ENCODE data around the gene SMAD3. TPM values are rescaled to one million over a fixed set of nuclear protein-coding genes. Genes with fewer than 3 reads are reported as not detected.
A peak's percentile ranks its signal among the peaks of the same experiment; 100 is the strongest.

SMAD3 gene
- total RNA-seq, 4 donors from 2014 or later: 21.2 to 32.3 (median 24.2) TPM

- no peaks in the 10 kb centered on the region for H3K27me3 ChIP-seq
- H3K9me3 ChIP-seq: no peaks in the 10 kb centered on the region
- TF ChIP-seq POLR2AphosphoS5 (IDR thresholded peaks at IDR 0.05) (peak in 1 of 2 donors; percentile 18), CTCF (IDR thresholded peaks at IDR 0.05) (no peak), EP300 (IDR thresholded peaks at IDR 0.05) (no peak), POLR2A (IDR thresholded peaks at IDR 0.05; ENCODE audit: low read depth) (peak; percentile 12)
- no peak for DNase-seq (ENCODE audit: extremely low spot score)
- WGBS: 20% methylated on average over 14 of the region's 14 CpGs
- peak overlapping the region; percentile 65 to 79 (median 70) for H3K27ac ChIP-seq (replicated peaks in 1 of 4)
- H3K36me3 ChIP-seq: peaks cover 0 to 26% (median 10%) of the 10 kb centered on the region in 4 donors
- H3K4me3 ChIP-seq: peak overlapping the region; percentile 18 to 32 (median 25)
- peaks cover 35 to 78% (median 67%) of the 10 kb centered on the region in 4 donors for H3K4me1 ChIP-seq
- intact Hi-C loops (cut with DNase I): no loop called here
Observed at GRCh38 chr15:67097930-67098740, 32.7 kb downstream of the SMAD3 start.

- 82% methylated on average over 8 of the region's 8 CpGs for WGBS
- TF ChIP-seq EP300 (IDR thresholded peaks at IDR 0.05) (no peak), POLR2A (IDR thresholded peaks at IDR 0.05; ENCODE audit: low read depth) (no peak), POLR2AphosphoS5 (IDR thresholded peaks at IDR 0.05) (no peak)
- H3K27me3 ChIP-seq: no peaks in the 10 kb centered on the region
- DNase-seq (ENCODE audit: extremely low spot score): no peak
- no peaks in the 10 kb centered on the region for H3K9me3 ChIP-seq
- peak overlapping the region; percentile 18 to 32 (median 25) for H3K4me3 ChIP-seq
- peaks cover 0 to 19% (median 4%) of the 10 kb centered on the region in 4 donors for H3K36me3 ChIP-seq
- peak overlapping the region; percentile 65 to 79 (median 70) for H3K27ac ChIP-seq (replicated peaks in 1 of 4)
- peaks cover 35 to 78% (median 67%) of the 10 kb centered on the region in 4 donors for H3K4me1 ChIP-seq
- intact Hi-C loops (cut with DNase I): no loop called here
Observed at GRCh38 chr15:67098768-67099282, 33.4 kb downstream of the SMAD3 start.

- H3K9me3 ChIP-seq: no peaks in the 10 kb centered on the region
- H3K4me1 ChIP-seq: peaks cover 48 to 86% (median 76%) of the 10 kb centered on the region in 4 donors
- intact Hi-C loops (cut with DNase I): loop anchor here (5.0 kb wide), 1 partner anchor 33 kb away; the partner anchor contains the start of gene SMAD3
- 76% methylated on average over 5 of the region's 5 CpGs for WGBS
- DNase-seq (ENCODE audit: extremely low spot score): no peak
- TF ChIP-seq CTCF (IDR thresholded peaks at IDR 0.05) (no peak), POLR2A (IDR thresholded peaks at IDR 0.05; ENCODE audit: low read depth) (no peak), POLR2AphosphoS5 (IDR thresholded peaks at IDR 0.05) (no peak)
- peak overlapping the region in 2 of 4 donors; percentile 7 to 44 for H3K27ac ChIP-seq (replicated peaks in 1 of 4)
- peaks cover 0 to 5% (median 0%) of the 10 kb centered on the region in 4 donors for H3K36me3 ChIP-seq
- H3K27me3 ChIP-seq: no peaks in the 10 kb centered on the region
- no peak overlapping the region for H3K4me3 ChIP-seq
Observed at GRCh38 chr15:67100124-67100791, 34.9 kb downstream of the SMAD3 start.

- no peak overlapping the region for H3K4me3 ChIP-seq
- DNase-seq (ENCODE audit: extremely low spot score): no peak
- 72% methylated on average over 7 of the region's 7 CpGs for WGBS
- intact Hi-C loops (cut with DNase I): loop anchor here (5.0 kb wide), 1 partner anchor 34 kb away; the partner anchor contains the start of gene SMAD3
- peak overlapping the region; percentile 4 to 44 (median 11) for H3K27ac ChIP-seq (replicated peaks in 1 of 4)
- peaks cover 56 to 92% (median 83%) of the 10 kb centered on the region in 4 donors for H3K4me1 ChIP-seq
- H3K27me3 ChIP-seq: no peaks in the 10 kb centered on the region
- H3K9me3 ChIP-seq: no peaks in the 10 kb centered on the region
- H3K36me3 ChIP-seq: peaks cover 0 to 5% (median 0%) of the 10 kb centered on the region in 4 donors
- no peak for TF ChIP-seq CTCF (IDR thresholded peaks at IDR 0.05)
- no peak for TF ChIP-seq POLR2A (IDR thresholded peaks at IDR 0.05; ENCODE audit: low read depth)
- no peak for TF ChIP-seq POLR2AphosphoS5 (IDR thresholded peaks at IDR 0.05)
- no peak for TF ChIP-seq EP300 (IDR thresholded peaks at IDR 0.05)
Observed at GRCh38 chr15:67100801-67101581, 35.6 kb downstream of the SMAD3 start.

Data from esophagus muscularis mucosa (tissue), 4 donors.